Stimulated activated CD4-positive, alpha-beta T cell treated with anti-CD3 and anti-CD28 coated beads, Interleukin-15, amount 100 ng/mL, for 24 hours (primary cell): ENCODE results near the gene AAK1.
A peak's percentile ranks its signal among the peaks of the same experiment; 100 is the strongest.
"Not testable (repeated sequence)": the region's sequence is repeated elsewhere in the genome, so short reads cannot be mapped to it uniquely, and the experiment has no call there.

Experiments
- DNase-seq: peaks from one replicate; pipeline ENCODE4 v3.0.0-alpha.2; 2020

The AAK1 gene

GRCh38 chr2:69623236-69623635 is 20.3 kb downstream of the AAK1 start:
- DNase-seq = no peak

GRCh38 chr2:69622805-69623204 is 20.7 kb downstream of the AAK1 start:
- not testable (repeated sequence) for DNase-seq

- not testable (repeated sequence) for DNase-seq
Measured at GRCh38 chr2:69622017-69622540, 21.5 kb downstream of the AAK1 start.

GRCh38 chr2:69621440-69621839 is 22.1 kb downstream of the AAK1 start:
- no peak for DNase-seq

GRCh38 chr2:69620870-69621269 is 22.7 kb downstream of the AAK1 start:
- no peak for DNase-seq

GRCh38 chr2:69619725-69620124 is 23.8 kb downstream of the AAK1 start:
- peak; percentile 21 for DNase-seq

- no peak for DNase-seq
Measured at GRCh38 chr2:69618362-69618761, 25.2 kb downstream of the AAK1 start.

- no peak for DNase-seq
Measured at GRCh38 chr2:69617744-69618143, 25.8 kb downstream of the AAK1 start.

GRCh38 chr2:69616755-69617154 is 26.8 kb downstream of the AAK1 start:
- peak; percentile 62 for DNase-seq

- no peak for DNase-seq
Measured at GRCh38 chr2:69615969-69616368, 27.6 kb downstream of the AAK1 start.

- no peak for DNase-seq
Measured at GRCh38 chr2:69615078-69615625, 28.4 kb downstream of the AAK1 start.

- DNase-seq = no peak
Measured at GRCh38 chr2:69612707-69613106, 30.8 kb downstream of the AAK1 start.

- DNase-seq = no peak
Measured at GRCh38 chr2:69612200-69612599, 31.3 kb downstream of the AAK1 start.

GRCh38 chr2:69608109-69608508 is 35.4 kb downstream of the AAK1 start:
- no peak for DNase-seq

GRCh38 chr2:69606771-69607170 is 36.8 kb downstream of the AAK1 start:
- DNase-seq = not testable (repeated sequence)

- DNase-seq = no peak
Measured at GRCh38 chr2:69605284-69605683, 38.3 kb downstream of the AAK1 start.

GRCh38 chr2:69604836-69605235 is 38.7 kb downstream of the AAK1 start:
- no peak for DNase-seq

GRCh38 chr2:69604026-69604678 is 39.4 kb downstream of the AAK1 start:
- no peak for DNase-seq

GRCh38 chr2:69603146-69603743 is 40.3 kb downstream of the AAK1 start:
- DNase-seq = no peak

- no peak for DNase-seq
Measured at GRCh38 chr2:69601179-69601612, 42.3 kb downstream of the AAK1 start.

- DNase-seq = no peak
Measured at GRCh38 chr2:69600425-69600824, 43.1 kb downstream of the AAK1 start.

GRCh38 chr2:69597843-69598610 is 45.5 kb downstream of the AAK1 start:
- DNase-seq = no peak

- DNase-seq = no peak
Measured at GRCh38 chr2:69597105-69597504, 46.4 kb downstream of the AAK1 start.

GRCh38 chr2:69594341-69594740 is 49.2 kb downstream of the AAK1 start:
- no peak for DNase-seq
